PC-3 (cell line): ENCODE measurements around the gene KLHDC9. TPM values are rescaled to one million over a fixed set of nuclear protein-coding genes. Genes with fewer than 3 reads are reported as not detected.

Experiments
- ATAC-seq: fragments of 200-7000 bp; cut with Tn5 transposase; 2 replicates; pipeline ENCODE4 v1.9.1; 2020; ENCODE audit warnings: mild to moderate bottlenecking, moderate library complexity
- BruUV-seq: library from RNA; stranded (reverse); fragments of 400-500 nt; replicated peaks from 2 replicates; lab custom pipeline; 2021; lab: Mats Ljungman, UMichigan
- CTCF ChIA-PET: fragments of 300-600 bp; sonication (Branson Sonifier 250); formaldehyde crosslinking; loops from one replicate; lab custom pipeline; 2022; ENCODE audit warnings: antibody characterized with exemption; lab: Charles Lee
- POLR2A ChIA-PET: fragments of 300-600 bp; sonication (Branson Sonifier 250); formaldehyde crosslinking; loops from one replicate; lab custom pipeline; 2022; ENCODE audit warnings: antibody characterized with exemption; ENCODE audit not compliant: unreplicated experiment; lab: Charles Lee
- DNase-seq: peaks from one replicate; pipeline ENCODE4 v3.0.0-alpha.2; 2015
- H2AFZ ChIP-seq: fragments of 300-600 bp; sonication (generic); 2 replicates; pipeline ENCODE4 v1.6.0; 2016; ENCODE audit warnings: antibody characterized with exemption, low read length
- H3F3A ChIP-seq: fragments of 300-600 bp; sonication (generic); one replicate; pipeline ENCODE4 v1.6.0; 2017; ENCODE audit warnings: antibody characterized with exemption, low read length, control low read depth, mild to moderate bottlenecking; ENCODE audit not compliant: unreplicated experiment
- H3K27ac ChIP-seq: fragments of 300-600 bp; sonication (generic); 2 replicates; pipeline ENCODE4 v1.5.1; 2016; ENCODE audit warnings: mild to moderate bottlenecking, low read length
- H3K27me3 ChIP-seq: fragments of 300-600 bp; sonication (generic); 2 replicates; pipeline ENCODE4 v1.6.1; 2016; ENCODE audit warnings: low read length, mixed read lengths
- H3K36me3 ChIP-seq: fragments of 300-600 bp; sonication (generic); 2 replicates; pipeline ENCODE4 v1.6.1; 2016; ENCODE audit warnings: low read depth, mixed run types, low read length, mixed read lengths
- H3K4me1 ChIP-seq: fragments of 300-600 bp; sonication (generic); 2 replicates; pipeline ENCODE4 v1.5.1; 2016; ENCODE audit warnings: low read length; ENCODE audit not compliant: insufficient read depth
- H3K4me2 ChIP-seq: fragments of 300-600 bp; sonication (generic); 2 replicates; pipeline ENCODE4 v1.6.0; 2016; ENCODE audit warnings: low read length
- H3K4me3 ChIP-seq: fragments of 300-600 bp; sonication (generic); 2 replicates; pipeline ENCODE4 v1.5.1; 2016; ENCODE audit warnings: mild to moderate bottlenecking, low read length, mixed read lengths
- H3K79me2 ChIP-seq: fragments of 300-600 bp; sonication (generic); 2 replicates; pipeline ENCODE4 v1.6.1; 2017; ENCODE audit warnings: low read length, mixed read lengths
- H3K9ac ChIP-seq: fragments of 300-600 bp; sonication (generic); 2 replicates; pipeline ENCODE4 v1.6.0; 2016; ENCODE audit warnings: mild to moderate bottlenecking, low read length
- H3K9me2 ChIP-seq: fragments of 300-600 bp; sonication (generic); replicated peaks from 2 replicates; pipeline ENCODE4 v1.6.1; 2016; ENCODE audit warnings: mixed run types, low read length, mixed read lengths
- H3K9me3 ChIP-seq: fragments of 300-600 bp; sonication (generic); 2 replicates; pipeline ENCODE4 v1.6.1; 2016; ENCODE audit warnings: low read length, mixed read lengths
- H4K20me1 ChIP-seq: fragments of 300-600 bp; sonication (generic); 2 replicates; pipeline ENCODE4 v1.6.1; 2016; ENCODE audit warnings: low read length, mixed read lengths
- CTCF ChIP-seq: fragments of 300-600 bp; sonication (generic); conservative IDR thresholded peaks from 2 replicates; pipeline ENCODE4 v1.5.1; 2017; ENCODE audit warnings: antibody characterized with exemption, low read depth, mild to moderate bottlenecking, low read length
- EZH2 ChIP-seq: fragments of 300-600 bp; sonication (generic); IDR thresholded peaks from one replicate; pipeline ENCODE4 v1.6.1; 2017; ENCODE audit warnings: antibody characterized with exemption, mild to moderate bottlenecking, low read length; ENCODE audit not compliant: unreplicated experiment
- EZH2phosphoT487 ChIP-seq: fragments of 300-600 bp; sonication (generic); IDR thresholded peaks from 2 replicates; pipeline ENCODE4 v1.6.1; 2018; ENCODE audit warnings: mild to moderate bottlenecking, antibody characterized with exemption, low read length, borderline replicate concordance
- intact Hi-C: fragments of 100-400 bp; cut with micrococcal nuclease; formaldehyde crosslinking; loops from 2 replicates; pipeline ENCODE4 v1.9.0; 2023
- total RNA-seq: library from RNA; depleted of rRNA; stranded (reverse); fragments of >200 nt; gene quantifications from 2 replicates; pipeline ENCODE4 v1.2.3, GENCODE V29; 2014

The KLHDC9 gene
- total RNA-seq, 1 experiment from 2014 or later, result 3.2 TPM

GRCh38 chr1:161086457-161086856 lies 11.7 kb upstream of the KLHDC9 start:
- intact Hi-C loops, result no loop called here
- Histone ChIP-seq H3K79me2 (peaks cover 26% of the 10 kb centered on the region), H3K4me3 (no peak overlapping the region), H3K9me3 (no peaks in the 10 kb centered on the region), H3K9ac (no peak overlapping the region), H3K36me3 (no peaks in the 10 kb centered on the region), H3K4me1 (peaks cover 83% of the 10 kb centered on the region), H3K27ac (no peak overlapping the region), H3K9me2 (no peaks in the 10 kb centered on the region), H3F3A (no peaks in the 10 kb centered on the region), H2AFZ (no peak overlapping the region), H4K20me1 (no peaks in the 10 kb centered on the region), H3K27me3 (no peaks in the 10 kb centered on the region), H3K4me2 (peak overlapping the region; percentile 26; the same call in 1 of the 2 replicates)
- ChIA-PET CTCF (no interaction called here), POLR2A (interaction anchor here (0.6 kb wide), 1 partner anchor 65 kb away, joined by 3 read pairs; no protein-coding TSS in a partner anchor)
- no peak for DNase-seq
- ATAC-seq, result no peak
- BruUV-seq, result no TSS peak
- TF ChIP-seq CTCF, result no peak

GRCh38 chr1:161088587-161089110 lies 9.5 kb upstream of the KLHDC9 start:
- H3K4me2 ChIP-seq, result peak overlapping the region; percentile 83
- peaks cover 83% of the 10 kb centered on the region for H3K4me1 ChIP-seq
- POLR2A ChIA-PET, result no interaction called here
- peak overlapping the region; percentile 58 for H3K4me3 ChIP-seq
- no peaks in the 10 kb centered on the region for H4K20me1 ChIP-seq
- no peaks in the 10 kb centered on the region for H3K9me3 ChIP-seq
- H2AFZ ChIP-seq, result no peak overlapping the region
- BruUV-seq, result no TSS peak
- H3K9me2 ChIP-seq, result no peaks in the 10 kb centered on the region
- DNase-seq (peak; percentile 64), ATAC-seq (peak; percentile 38)
- no peaks in the 10 kb centered on the region for H3K27me3 ChIP-seq
- no peaks in the 10 kb centered on the region for H3K36me3 ChIP-seq
- H3K79me2 ChIP-seq, result peaks cover 26% of the 10 kb centered on the region
- no peaks in the 10 kb centered on the region for H3F3A ChIP-seq
- TF ChIP-seq EZH2phosphoT487 (no peak), CTCF (no peak), EZH2 (no peak)
- H3K9ac ChIP-seq, result peak overlapping the region; percentile 68
- H3K27ac ChIP-seq, result peak overlapping the region; percentile 80
- CTCF ChIA-PET, result interaction anchor here (0.6 kb wide), 1 partner anchor 9 kb away, joined by 4 read pairs; no protein-coding TSS in a partner anchor
- intact Hi-C loops, result no loop called here

- POLR2A ChIA-PET, result interaction anchor here (0.6 kb wide), 1 partner anchor 19 kb away, joined by 4 read pairs; no protein-coding TSS in a partner anchor
- DNase-seq, result peak; percentile 85
- no peaks in the 10 kb centered on the region for H3K36me3 ChIP-seq
- peaks cover 26% of the 10 kb centered on the region for H3K79me2 ChIP-seq
- TF ChIP-seq EZH2phosphoT487, result no peak
- no peak for TF ChIP-seq CTCF
- no peak for TF ChIP-seq EZH2
- H3K27me3 ChIP-seq, result no peaks in the 10 kb centered on the region
- no peaks in the 10 kb centered on the region for H4K20me1 ChIP-seq
- BruUV-seq, result TSS peak; percentile 44
- H3K9me2 ChIP-seq, result no peaks in the 10 kb centered on the region
- H3K4me1 ChIP-seq, result peaks cover 75% of the 10 kb centered on the region
- H3K9me3 ChIP-seq, result no peaks in the 10 kb centered on the region
- peak; percentile 39 for ATAC-seq
- CTCF ChIA-PET, result no interaction called here
- peak within 1 kb of the TSS; percentile 68 for H3K9ac ChIP-seq
- peak within 1 kb of the TSS; percentile 83 for H3K4me2 ChIP-seq
- peak within 1 kb of the TSS; percentile 41; the same call in 1 of the 2 replicates for H2AFZ ChIP-seq
- peak within 1 kb of the TSS; percentile 80 for H3K27ac ChIP-seq
- intact Hi-C loops, result no loop called here
- H3K4me3 ChIP-seq, result peak within 1 kb of the TSS; percentile 58
- no peaks in the 10 kb centered on the region for H3F3A ChIP-seq
These were observed 8.8 kb upstream of the KLHDC9 start, which contains the start of gene NECTIN4 for GRCh38 chr1:161089251-161089924. Gene NECTIN4 (minus strand): TSS chr1:161089558. CDS start chr1:161089296, 262 bp downstream.
